Measurements from ENCODE around the gene LCN2.

DNA sequence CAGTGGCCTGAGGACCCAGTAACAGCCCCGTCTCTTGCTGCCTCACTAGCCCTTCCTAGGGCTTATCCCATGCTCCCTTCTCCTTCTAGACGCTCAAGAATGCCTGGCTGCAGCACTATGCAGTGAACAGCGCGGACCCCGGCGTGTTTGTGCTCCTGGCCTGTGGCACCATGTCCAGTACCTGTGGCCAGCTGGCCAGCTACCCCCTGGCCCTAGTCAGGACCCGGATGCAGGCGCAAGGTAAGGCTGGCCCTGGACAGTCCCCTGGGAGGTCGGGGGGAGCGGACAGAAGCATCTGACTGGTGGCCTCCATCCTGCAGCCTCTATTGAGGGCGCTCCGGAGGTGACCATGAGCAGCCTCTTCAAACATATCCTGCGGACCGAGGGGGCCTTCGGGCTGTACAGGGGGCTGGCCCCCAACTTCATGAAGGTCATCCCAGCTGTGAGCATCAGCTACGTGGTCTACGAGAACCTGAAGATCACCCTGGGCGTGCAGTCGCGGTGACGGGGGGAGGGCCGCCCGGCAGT, 42.2 kb upstream of the LCN2 start:
- TF ChIP-seq, protein P1, sequence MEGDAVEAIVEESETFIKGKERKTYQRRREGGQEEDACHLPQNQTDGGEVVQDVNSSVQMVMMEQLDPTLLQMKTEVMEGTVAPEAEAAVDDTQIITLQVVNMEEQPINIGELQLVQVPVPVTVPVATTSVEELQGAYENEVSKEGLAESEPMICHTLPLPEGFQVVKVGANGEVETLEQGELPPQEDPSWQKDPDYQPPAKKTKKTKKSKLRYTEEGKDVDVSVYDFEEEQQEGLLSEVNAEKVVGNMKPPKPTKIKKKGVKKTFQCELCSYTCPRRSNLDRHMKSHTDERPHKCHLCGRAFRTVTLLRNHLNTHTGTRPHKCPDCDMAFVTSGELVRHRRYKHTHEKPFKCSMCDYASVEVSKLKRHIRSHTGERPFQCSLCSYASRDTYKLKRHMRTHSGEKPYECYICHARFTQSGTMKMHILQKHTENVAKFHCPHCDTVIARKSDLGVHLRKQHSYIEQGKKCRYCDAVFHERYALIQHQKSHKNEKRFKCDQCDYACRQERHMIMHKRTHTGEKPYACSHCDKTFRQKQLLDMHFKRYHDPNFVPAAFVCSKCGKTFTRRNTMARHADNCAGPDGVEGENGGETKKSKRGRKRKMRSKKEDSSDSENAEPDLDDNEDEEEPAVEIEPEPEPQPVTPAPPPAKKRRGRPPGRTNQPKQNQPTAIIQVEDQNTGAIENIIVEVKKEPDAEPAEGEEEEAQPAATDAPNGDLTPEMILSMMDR (IDR thresholded peaks at IDR 0.05): no peak
- no peak for TF ChIP-seq POLR2AphosphoS5 (IDR thresholded peaks at IDR 0.05; ENCODE audit: low read depth, low read length)
- no peak for TF ChIP-seq TCF7L2 (IDR thresholded peaks at IDR 0.05; ENCODE audit: low read depth, low read length)
- TF ChIP-seq REST (IDR thresholded peaks at IDR 0.05; ENCODE audit: insufficient read depth in 1 of 2, low read depth in 2 of 2, low read length in 1 of 2): no peak

Data from Panc1 (cell line).